ENCODE measurements around the gene CDC42BPA.

DNA sequence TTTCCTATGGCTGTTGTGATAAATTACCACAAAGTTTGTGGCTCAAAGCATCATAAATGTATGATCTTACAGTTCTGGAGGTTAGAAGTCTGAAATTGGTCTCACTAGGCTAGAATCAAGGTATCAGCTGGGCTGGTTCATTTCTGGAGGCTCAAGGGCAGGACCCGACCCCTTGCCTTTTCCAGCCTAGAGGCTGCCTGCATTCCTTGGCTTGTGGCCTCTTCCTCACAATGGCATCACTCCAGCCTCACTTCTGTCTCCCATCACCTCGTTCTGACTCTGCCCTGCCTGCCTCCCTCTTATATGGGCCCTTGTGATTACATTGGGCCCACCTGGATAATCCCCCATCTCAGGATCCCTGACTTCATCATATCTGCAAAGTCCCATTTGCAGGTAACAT is 370.2 kb downstream of the CDC42BPA start:
- no peak for TF ChIP-seq ZFX (IDR thresholded peaks at IDR 0.05; ENCODE audit: borderline replicate concordance)
- TF ChIP-seq, protein P1, sequence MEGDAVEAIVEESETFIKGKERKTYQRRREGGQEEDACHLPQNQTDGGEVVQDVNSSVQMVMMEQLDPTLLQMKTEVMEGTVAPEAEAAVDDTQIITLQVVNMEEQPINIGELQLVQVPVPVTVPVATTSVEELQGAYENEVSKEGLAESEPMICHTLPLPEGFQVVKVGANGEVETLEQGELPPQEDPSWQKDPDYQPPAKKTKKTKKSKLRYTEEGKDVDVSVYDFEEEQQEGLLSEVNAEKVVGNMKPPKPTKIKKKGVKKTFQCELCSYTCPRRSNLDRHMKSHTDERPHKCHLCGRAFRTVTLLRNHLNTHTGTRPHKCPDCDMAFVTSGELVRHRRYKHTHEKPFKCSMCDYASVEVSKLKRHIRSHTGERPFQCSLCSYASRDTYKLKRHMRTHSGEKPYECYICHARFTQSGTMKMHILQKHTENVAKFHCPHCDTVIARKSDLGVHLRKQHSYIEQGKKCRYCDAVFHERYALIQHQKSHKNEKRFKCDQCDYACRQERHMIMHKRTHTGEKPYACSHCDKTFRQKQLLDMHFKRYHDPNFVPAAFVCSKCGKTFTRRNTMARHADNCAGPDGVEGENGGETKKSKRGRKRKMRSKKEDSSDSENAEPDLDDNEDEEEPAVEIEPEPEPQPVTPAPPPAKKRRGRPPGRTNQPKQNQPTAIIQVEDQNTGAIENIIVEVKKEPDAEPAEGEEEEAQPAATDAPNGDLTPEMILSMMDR (IDR thresholded peaks at IDR 0.05) = no peak

Data from 22Rv1 (cell line).